Hematopoietic multipotent progenitor cell treated with erythropoietin and hydrocortisone succinate and interleukin-3 and kit ligand, for 17 days (in vitro differentiated cells): ENCODE results near the gene TUBGCP5.

Source experiments
- DNase-seq: peaks from one replicate; pipeline ENCODE4 v3.0.0-alpha.2; 2015; ENCODE audit warnings: low spot score

Gene TUBGCP5

GRCh38 chr15:22978691-22979237 lies 60.6 kb downstream of the TUBGCP5 start:
- DNase-seq, result no peak

DNA sequence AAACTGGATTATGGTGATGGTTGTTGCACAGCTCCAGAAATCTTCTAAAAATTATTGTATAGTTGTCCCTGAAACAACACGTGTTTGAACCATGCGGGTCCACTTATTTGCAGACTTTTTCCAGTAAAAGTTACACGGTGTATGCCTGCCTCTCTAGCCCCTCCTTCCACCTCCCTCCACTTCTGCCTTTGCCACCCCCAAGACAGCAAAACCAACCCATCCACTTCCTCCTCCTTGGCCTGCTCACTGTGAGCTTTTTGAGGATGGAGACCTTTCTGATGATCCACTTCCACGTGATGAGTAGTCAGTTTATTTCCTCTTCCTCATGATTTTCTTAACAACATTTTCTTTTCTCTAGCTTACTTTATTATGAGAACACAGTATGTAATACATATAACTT lies 64.6 kb downstream of the TUBGCP5 start:
- DNase-seq, result no peak

- no peak for DNase-seq
These were observed 65.4 kb downstream of the TUBGCP5 start for GRCh38 chr15:22973987-22974386.

DNA sequence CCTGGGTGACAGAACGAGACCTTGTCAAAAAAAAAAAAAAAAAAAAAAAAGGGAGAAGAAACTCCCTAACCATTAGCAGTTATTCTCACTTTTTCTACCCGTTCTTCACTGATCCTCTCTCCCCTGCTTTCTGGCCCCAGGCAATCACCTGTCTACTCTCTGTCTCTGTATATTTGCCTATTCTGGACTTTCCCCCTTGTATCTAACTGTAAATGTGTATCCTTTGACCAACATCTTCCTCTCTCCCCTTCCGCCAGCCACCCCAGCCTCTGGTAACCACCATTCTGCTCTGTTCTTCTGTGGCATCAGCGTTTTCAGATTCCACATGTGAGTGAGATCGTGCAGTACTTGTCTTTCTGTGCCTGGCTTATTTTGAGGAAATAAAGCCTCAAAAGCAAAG lies 66.1 kb downstream of the TUBGCP5 start:
- DNase-seq, result no peak

GRCh38 chr15:22969489-22969888 lies 69.9 kb downstream of the TUBGCP5 start:
- no peak for DNase-seq

DNA sequence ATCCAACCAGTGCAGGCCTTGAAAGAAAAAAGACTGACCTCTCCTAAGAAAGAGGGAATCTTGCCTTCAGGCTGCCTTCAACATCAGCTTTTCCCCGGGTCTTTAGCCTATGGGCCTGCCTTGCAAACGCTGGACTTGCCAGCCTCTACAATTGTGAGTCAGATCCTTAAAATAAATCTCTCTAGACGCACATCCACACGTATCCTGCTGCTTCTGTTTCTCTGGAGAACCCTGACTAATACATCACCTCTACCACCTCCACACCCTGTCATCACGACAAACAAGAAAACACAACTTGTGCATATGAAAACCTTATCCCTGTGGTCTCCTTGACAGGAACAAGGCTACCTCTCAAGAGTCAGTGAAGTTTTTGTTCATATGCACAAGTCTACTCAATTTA lies 71.0 kb downstream of the TUBGCP5 start:
- DNase-seq, result no peak

- DNase-seq, result no peak
These were observed 72.1 kb downstream of the TUBGCP5 start for GRCh38 chr15:22967084-22967770.

GRCh38 chr15:22966321-22967083 lies 72.9 kb downstream of the TUBGCP5 start:
- no peak for DNase-seq

GRCh38 chr15:22963641-22964040 lies 75.7 kb downstream of the TUBGCP5 start:
- no peak for DNase-seq

DNA sequence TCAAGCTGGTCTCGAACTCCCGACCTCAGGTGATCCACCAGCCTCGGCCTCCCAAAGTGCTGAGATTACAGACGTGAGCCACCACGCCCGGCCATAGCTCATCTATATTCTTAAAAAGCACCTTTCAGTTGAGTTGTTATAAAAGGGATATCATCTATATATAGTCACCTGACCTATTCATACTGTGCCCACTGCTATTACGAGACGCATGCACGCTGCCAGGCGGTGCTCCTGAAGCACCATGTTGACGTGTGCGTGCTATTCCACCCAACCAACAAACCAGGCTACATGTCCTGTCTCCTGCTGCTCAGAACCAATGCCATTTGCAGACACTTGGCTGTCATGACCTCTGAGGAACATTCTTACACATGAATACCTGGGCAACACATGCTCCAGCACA lies 76.8 kb downstream of the TUBGCP5 start:
- DNase-seq, result no peak

- DNase-seq, result no peak
These were observed 77.6 kb downstream of the TUBGCP5 start for GRCh38 chr15:22961762-22962161.

DNA sequence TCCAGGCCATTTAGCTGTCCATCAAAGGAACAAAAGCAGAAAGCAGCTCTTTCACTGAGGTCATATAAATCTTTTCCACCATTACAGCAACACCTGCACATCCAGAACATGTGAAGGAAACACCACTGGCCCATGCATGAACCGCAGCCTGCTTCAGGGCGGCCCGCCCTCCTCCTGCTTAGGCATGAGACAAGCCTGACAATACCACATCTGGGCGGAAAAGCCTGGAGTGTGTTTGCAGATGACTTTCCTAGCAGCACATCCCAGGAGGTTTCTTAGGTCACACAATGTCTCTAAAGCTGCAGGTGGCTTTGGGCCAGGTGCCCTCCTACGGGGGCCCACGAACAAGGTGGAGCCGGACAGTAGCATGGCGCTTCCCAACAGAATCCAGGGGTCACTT lies 78.8 kb downstream of the TUBGCP5 start:
- no peak for DNase-seq

DNA sequence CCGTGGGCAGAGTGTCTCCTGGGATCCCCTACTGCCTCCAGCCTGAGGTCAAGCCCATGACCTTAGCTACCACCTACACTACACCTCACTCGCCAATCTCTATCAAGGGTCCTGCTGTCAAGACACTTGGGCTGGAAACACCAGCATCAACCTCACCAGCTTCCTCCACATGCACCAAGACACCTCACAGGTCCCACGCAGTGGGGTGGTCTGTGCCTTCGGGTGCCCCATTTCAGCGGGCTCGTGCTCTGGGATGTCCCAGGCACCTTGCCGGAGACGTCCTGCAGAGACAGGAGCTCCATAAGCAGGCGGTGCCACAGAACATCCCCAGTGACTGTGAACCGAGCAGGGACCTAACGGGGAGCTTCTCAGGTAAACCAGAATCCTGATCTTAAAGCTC lies 79.2 kb downstream of the TUBGCP5 start:
- no peak for DNase-seq

GRCh38 chr15:22959321-22960101 lies 79.9 kb downstream of the TUBGCP5 start:
- no peak for DNase-seq

- DNase-seq, result no peak
These were observed 80.7 kb downstream of the TUBGCP5 start for GRCh38 chr15:22958487-22959280.

- DNase-seq, result no peak
These were observed 82.5 kb downstream of the TUBGCP5 start for GRCh38 chr15:22956978-22957260.

GRCh38 chr15:22956257-22956977 lies 83.0 kb downstream of the TUBGCP5 start:
- DNase-seq, result no peak

DNA sequence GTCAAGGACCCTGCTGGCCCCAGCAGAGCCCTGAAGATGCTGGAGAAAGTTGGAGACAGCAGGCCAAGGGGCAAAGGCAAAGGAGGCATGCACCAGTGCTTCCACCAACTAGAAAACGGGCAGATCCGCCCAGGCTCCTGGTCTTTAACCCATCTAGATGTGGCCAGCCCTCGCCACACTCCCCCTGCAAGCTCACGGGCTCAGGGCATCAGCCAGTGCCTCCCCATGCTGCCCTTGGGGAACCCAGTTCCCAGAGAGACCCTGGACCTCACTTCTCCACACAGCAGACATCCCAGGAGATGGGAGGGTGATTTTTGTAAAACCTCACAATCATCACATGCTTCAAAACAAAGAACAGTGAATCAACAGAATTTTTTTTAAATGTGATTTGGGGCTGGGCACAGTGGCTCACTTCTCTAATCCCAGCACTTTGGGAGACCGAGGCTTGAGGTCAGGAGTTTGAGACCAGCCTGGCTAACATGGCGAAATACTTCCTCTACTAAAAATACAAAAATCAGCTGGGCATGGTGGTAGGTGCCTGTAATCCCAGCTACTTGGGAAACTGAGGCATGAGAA lies 83.7 kb downstream of the TUBGCP5 start:
- DNase-seq, result no peak

GRCh38 chr15:22954798-22955543 lies 84.4 kb downstream of the TUBGCP5 start:
- DNase-seq, result no peak

DNA sequence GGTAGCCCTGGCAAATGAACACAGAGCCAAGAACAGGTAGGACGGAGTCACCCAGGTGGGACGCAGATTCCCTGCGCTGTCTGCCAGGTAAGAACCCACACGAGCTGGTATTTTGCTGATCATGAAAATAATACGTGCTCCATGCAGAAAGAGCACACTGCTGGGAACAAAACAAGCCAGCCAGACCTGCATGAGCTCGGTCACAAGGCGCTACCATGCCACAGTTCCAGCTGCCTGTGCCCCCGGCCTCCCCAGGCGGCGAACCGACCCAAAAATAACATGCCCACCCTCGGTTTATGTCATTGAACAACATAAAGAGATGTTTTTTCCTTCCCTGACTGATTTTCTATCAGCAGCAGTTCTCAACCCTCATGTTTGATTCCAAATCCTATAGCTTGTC lies 85.0 kb downstream of the TUBGCP5 start:
- no peak for DNase-seq
